ENCODE results near the gene ZNF407. TPM values are rescaled to one million over a fixed set of nuclear protein-coding genes. Genes with fewer than 3 reads are reported as not detected.

ZNF407 gene
- total RNA-seq, 2 donors from 2014 or later: 16.5 to 22.1 TPM

- DNase-seq (ENCODE audit: low spot score in 2 of 2): no peak
- ATAC-seq: no peak
- Mint-ChIP-seq H3K36me3 (no peaks in the 10 kb centered on the region), H3K27ac (no peak overlapping the region), H3K9me3 (no peaks in the 10 kb centered on the region)
Observed at GRCh38 chr18:74610860-74611259, 13.2 kb downstream of the ZNF407 start.

- DNase-seq (ENCODE audit: low spot score in 2 of 2): no peak
- no peak for ATAC-seq
- Mint-ChIP-seq H3K9me3 (no peaks in the 10 kb centered on the region), H3K27ac (no peak overlapping the region), H3K36me3 (no peaks in the 10 kb centered on the region)
Observed at GRCh38 chr18:74611765-74612164, 14.1 kb downstream of the ZNF407 start.

GRCh38 chr18:74613381-74613780, 15.7 kb downstream of the ZNF407 start:
- Mint-ChIP-seq H3K27ac (no peak overlapping the region), H3K36me3 (no peaks in the 10 kb centered on the region), H3K9me3 (no peaks in the 10 kb centered on the region)
- DNase-seq (ENCODE audit: low spot score in 2 of 2) (no peak), ATAC-seq (no peak)

GRCh38 chr18:74616494-74616893, 18.8 kb downstream of the ZNF407 start:
- no peaks in the 10 kb centered on the region for H3K36me3 Mint-ChIP-seq
- no peaks in the 10 kb centered on the region for H3K9me3 Mint-ChIP-seq
- DNase-seq (ENCODE audit: low spot score in 2 of 2): no peak
- no peak for ATAC-seq
- H3K27ac Mint-ChIP-seq: no peak overlapping the region

GRCh38 chr18:74617486-74617885, 19.8 kb downstream of the ZNF407 start:
- H3K36me3 Mint-ChIP-seq: no peaks in the 10 kb centered on the region
- no peaks in the 10 kb centered on the region for H3K9me3 Mint-ChIP-seq
- ATAC-seq (no peak), DNase-seq (ENCODE audit: low spot score in 2 of 2) (no peak)
- H3K27ac Mint-ChIP-seq: no peak overlapping the region

- no peaks in the 10 kb centered on the region for H3K36me3 Mint-ChIP-seq
- no peaks in the 10 kb centered on the region for H3K9me3 Mint-ChIP-seq
- DNase-seq (ENCODE audit: low spot score in 2 of 2): no peak
- ATAC-seq: no peak
- no peak overlapping the region for H3K27ac Mint-ChIP-seq
Observed at GRCh38 chr18:74622072-74622471, 24.4 kb downstream of the ZNF407 start.

GRCh38 chr18:74623047-74623816, 25.6 kb downstream of the ZNF407 start:
- Mint-ChIP-seq H3K9me3 (no peaks in the 10 kb centered on the region), H3K27ac (no peak overlapping the region), H3K36me3 (no peaks in the 10 kb centered on the region)
- no peak for ATAC-seq
- no peak for DNase-seq (ENCODE audit: low spot score in 2 of 2)

- Mint-ChIP-seq H3K9me3 (no peaks in the 10 kb centered on the region), H3K36me3 (no peaks in the 10 kb centered on the region), H3K27ac (no peak overlapping the region)
- DNase-seq (ENCODE audit: low spot score in 2 of 2) (no peak), ATAC-seq (no peak)
Observed at GRCh38 chr18:74624466-74624865, 26.8 kb downstream of the ZNF407 start.

GRCh38 chr18:74625157-74625556, 27.5 kb downstream of the ZNF407 start:
- ATAC-seq: no peak
- no peak for DNase-seq (ENCODE audit: low spot score in 2 of 2)
- Mint-ChIP-seq H3K9me3 (no peaks in the 10 kb centered on the region), H3K36me3 (no peaks in the 10 kb centered on the region), H3K27ac (no peak overlapping the region)

- Mint-ChIP-seq H3K9me3 (no peaks in the 10 kb centered on the region), H3K27ac (no peak overlapping the region), H3K36me3 (no peaks in the 10 kb centered on the region)
- no peak for ATAC-seq
- no peak for DNase-seq (ENCODE audit: low spot score in 2 of 2)
Observed at GRCh38 chr18:74626049-74626874, 28.6 kb downstream of the ZNF407 start.

GRCh38 chr18:74630804-74631203, 33.1 kb downstream of the ZNF407 start:
- ATAC-seq (no peak), DNase-seq (ENCODE audit: low spot score in 2 of 2) (no peak)
- peaks cover 0 to 4% of the 10 kb centered on the region in 2 donors for H3K9me3 Mint-ChIP-seq
- peak overlapping the region; percentile 55 to 70 for H3K27ac Mint-ChIP-seq
- H3K36me3 Mint-ChIP-seq: peaks cover 24 to 34% of the 10 kb centered on the region in 2 donors

- no peak for ATAC-seq
- H3K36me3 Mint-ChIP-seq: peaks cover 24 to 34% of the 10 kb centered on the region in 2 donors
Observed at GRCh38 chr18:74631212-74631611, 33.5 kb downstream of the ZNF407 start.

GRCh38 chr18:74631623-74632350, 34.1 kb downstream of the ZNF407 start:
- peaks cover 0 to 4% of the 10 kb centered on the region in 2 donors for H3K9me3 Mint-ChIP-seq
- peaks cover 24 to 34% of the 10 kb centered on the region in 2 donors for H3K36me3 Mint-ChIP-seq
- H3K27ac Mint-ChIP-seq: peak overlapping the region; percentile 70 to 84
- DNase-seq (ENCODE audit: low spot score in 2 of 2) (no peak), ATAC-seq (peak; percentile 49 to 74)

More at GRCh38 chr18:74631212-74631611, 33.5 kb downstream of the ZNF407 start:
- Mint-ChIP-seq H3K9me3 (peaks cover 0 to 4% of the 10 kb centered on the region in 2 donors), H3K27ac (peak overlapping the region; percentile 70 to 84)
- DNase-seq (ENCODE audit: low spot score in 2 of 2): no peak

- H3K27ac Mint-ChIP-seq: peak overlapping the region; percentile 70 to 84
- ATAC-seq (peak; percentile 16 to 36), DNase-seq (ENCODE audit: low spot score in 2 of 2) (no peak)
- H3K36me3 Mint-ChIP-seq: peaks cover 24 to 34% of the 10 kb centered on the region in 2 donors
- peaks cover 0 to 4% of the 10 kb centered on the region in 2 donors for H3K9me3 Mint-ChIP-seq
Observed at GRCh38 chr18:74632351-74632679, 34.6 kb downstream of the ZNF407 start.

- H3K36me3 Mint-ChIP-seq: peaks cover 24 to 34% of the 10 kb centered on the region in 2 donors
- peak in 1 of 2 donors; percentile 51 for ATAC-seq
- no peak overlapping the region for H3K27ac Mint-ChIP-seq
- H3K9me3 Mint-ChIP-seq: peaks cover 0 to 4% of the 10 kb centered on the region in 2 donors
- DNase-seq (ENCODE audit: low spot score in 2 of 2): no peak
Observed at GRCh38 chr18:74632856-74633255, 35.2 kb downstream of the ZNF407 start.

GRCh38 chr18:74633652-74634352, 36.1 kb downstream of the ZNF407 start:
- no peak for DNase-seq (ENCODE audit: low spot score in 2 of 2)

More at GRCh38 chr18:74633652-74634352, 36.1 kb downstream of the ZNF407 start:
- H3K27ac Mint-ChIP-seq: peak overlapping the region; percentile 32 to 60
- peak in 1 of 2 donors; percentile 27 for ATAC-seq
- peaks cover 0 to 4% of the 10 kb centered on the region in 2 donors for H3K9me3 Mint-ChIP-seq
- peaks cover 24 to 34% of the 10 kb centered on the region in 2 donors for H3K36me3 Mint-ChIP-seq

All from activated naive CD4-positive, alpha-beta T cell treated with anti-CD3 and anti-CD28 coated beads, Interleukin-2, amount 50 U/mL, for 72 hours (primary cell).